ENCODE measurements around the gene ANTXR1.

The ANTXR1 gene

GRCh38 chr2:69132960-69133590, 120.1 kb downstream of the ANTXR1 start:
- Histone ChIP-seq H3K27me3 (ENCODE audit: control insufficient read depth in 1 of 2, insufficient read depth in 2 of 2, low read length in 2 of 2) (no peaks in the 10 kb centered on the region), H3K9ac (ENCODE audit: low read length in 2 of 2) (no peak overlapping the region), H3K9me3 (ENCODE audit: control insufficient read depth in 2 of 2, low read length in 2 of 2) (no peaks in the 10 kb centered on the region), H3K4me3 (ENCODE audit: low read length in 2 of 2) (no peak overlapping the region), H3K27ac (ENCODE audit: low read length) (no peak overlapping the region), H3K36me3 (ENCODE audit: control insufficient read depth in 2 of 2, insufficient read depth in 2 of 2, low read length in 2 of 2) (peaks cover 5 to 6% of the 10 kb centered on the region in 2 donors), H3K4me1 (ENCODE audit: control insufficient read depth, insufficient read depth, low read length) (no peaks in the 10 kb centered on the region)

GRCh38 chr2:69133898-69134297, 120.9 kb downstream of the ANTXR1 start:
- Histone ChIP-seq H3K4me1 (ENCODE audit: control insufficient read depth, insufficient read depth, low read length) (no peaks in the 10 kb centered on the region), H3K36me3 (ENCODE audit: control insufficient read depth in 2 of 2, insufficient read depth in 2 of 2, low read length in 2 of 2) (peaks cover 4 to 5% of the 10 kb centered on the region in 2 donors), H3K27ac (ENCODE audit: low read length) (no peak overlapping the region), H3K9me3 (ENCODE audit: control insufficient read depth in 2 of 2, low read length in 2 of 2) (no peaks in the 10 kb centered on the region), H3K27me3 (ENCODE audit: control insufficient read depth in 1 of 2, insufficient read depth in 2 of 2, low read length in 2 of 2) (no peaks in the 10 kb centered on the region), H3K9ac (ENCODE audit: low read length in 2 of 2) (no peak overlapping the region), H3K4me3 (ENCODE audit: low read length in 2 of 2) (no peak overlapping the region)

DNA sequence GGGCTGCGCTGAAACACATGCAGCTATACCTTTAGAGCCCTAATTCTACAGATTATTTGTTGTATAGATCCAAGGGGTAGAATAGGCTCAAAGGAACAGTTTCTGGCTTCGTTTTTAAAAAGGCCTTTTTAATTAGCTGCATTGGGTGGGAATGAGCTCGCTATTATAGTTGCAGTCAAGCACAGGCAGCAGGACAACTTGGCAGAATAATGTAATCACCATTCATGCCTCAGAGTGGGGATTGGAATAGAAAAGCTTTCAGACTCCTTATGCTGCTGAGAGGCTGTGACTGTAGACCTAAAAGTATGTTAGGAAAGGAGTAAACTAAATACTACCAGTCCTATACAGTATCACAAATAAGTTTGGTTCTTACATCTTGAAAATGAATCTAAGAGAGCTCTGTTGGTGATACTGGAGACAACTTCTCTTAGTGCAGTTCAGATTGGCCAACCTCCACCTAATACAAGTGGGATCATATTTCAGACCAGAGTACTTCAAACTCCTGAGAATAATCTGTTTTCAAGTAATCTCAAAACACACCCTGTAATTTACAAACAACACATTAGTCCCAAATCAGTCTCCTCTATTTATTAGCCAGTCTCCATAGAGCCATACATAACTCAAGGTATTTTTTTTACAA, 121.4 kb downstream of the ANTXR1 start:
- Histone ChIP-seq H3K9me3 (ENCODE audit: control insufficient read depth in 2 of 2, low read length in 2 of 2) (no peaks in the 10 kb centered on the region), H3K36me3 (ENCODE audit: control insufficient read depth in 2 of 2, insufficient read depth in 2 of 2, low read length in 2 of 2) (peaks cover 4 to 5% of the 10 kb centered on the region in 2 donors), H3K4me1 (ENCODE audit: control insufficient read depth, insufficient read depth, low read length) (no peaks in the 10 kb centered on the region), H3K9ac (ENCODE audit: low read length in 2 of 2) (no peak overlapping the region), H3K27me3 (ENCODE audit: control insufficient read depth in 1 of 2, insufficient read depth in 2 of 2, low read length in 2 of 2) (no peaks in the 10 kb centered on the region), H3K27ac (ENCODE audit: low read length) (no peak overlapping the region), H3K4me3 (ENCODE audit: low read length in 2 of 2) (no peak overlapping the region)

DNA sequence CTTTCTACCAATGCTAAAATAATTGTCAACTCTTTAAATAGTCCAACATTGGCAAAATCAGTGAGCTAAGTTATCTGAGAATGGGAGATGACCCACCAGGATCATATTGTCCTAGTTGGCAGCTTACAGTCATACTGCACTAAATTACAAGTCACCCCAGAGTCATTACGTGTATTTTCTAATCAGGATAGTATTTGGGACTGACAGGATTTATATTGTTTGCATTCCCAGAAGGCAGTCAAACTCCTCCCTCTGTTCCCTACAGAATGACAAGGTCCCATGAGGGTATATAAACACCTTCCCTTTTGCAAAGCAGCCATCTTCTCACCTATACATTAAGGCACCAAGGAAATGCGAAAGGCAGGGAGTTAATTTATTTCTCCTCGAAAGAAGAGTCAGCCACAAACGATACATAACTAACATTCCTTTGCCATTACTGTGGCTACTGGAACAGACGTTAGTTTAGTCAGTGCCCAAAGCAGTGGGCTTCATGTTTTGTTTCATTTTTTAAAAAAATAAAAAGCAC, 125.3 kb downstream of the ANTXR1 start:
- no peaks in the 10 kb centered on the region for H3K27me3 ChIP-seq (ENCODE audit: control insufficient read depth in 1 of 2, insufficient read depth in 2 of 2, low read length in 2 of 2)
- no peak overlapping the region for H3K27ac ChIP-seq (ENCODE audit: low read length)
- no peak overlapping the region for H3K9ac ChIP-seq (ENCODE audit: low read length in 2 of 2)
- H3K4me3 ChIP-seq (ENCODE audit: low read length in 2 of 2): no peak overlapping the region
- no peaks in the 10 kb centered on the region for H3K9me3 ChIP-seq (ENCODE audit: control insufficient read depth in 2 of 2, low read length in 2 of 2)
- H3K36me3 ChIP-seq (ENCODE audit: control insufficient read depth in 2 of 2, insufficient read depth in 2 of 2, low read length in 2 of 2): peaks cover 0 to 3% of the 10 kb centered on the region in 2 donors
- H3K4me1 ChIP-seq (ENCODE audit: control insufficient read depth, insufficient read depth, low read length): no peaks in the 10 kb centered on the region

DNA sequence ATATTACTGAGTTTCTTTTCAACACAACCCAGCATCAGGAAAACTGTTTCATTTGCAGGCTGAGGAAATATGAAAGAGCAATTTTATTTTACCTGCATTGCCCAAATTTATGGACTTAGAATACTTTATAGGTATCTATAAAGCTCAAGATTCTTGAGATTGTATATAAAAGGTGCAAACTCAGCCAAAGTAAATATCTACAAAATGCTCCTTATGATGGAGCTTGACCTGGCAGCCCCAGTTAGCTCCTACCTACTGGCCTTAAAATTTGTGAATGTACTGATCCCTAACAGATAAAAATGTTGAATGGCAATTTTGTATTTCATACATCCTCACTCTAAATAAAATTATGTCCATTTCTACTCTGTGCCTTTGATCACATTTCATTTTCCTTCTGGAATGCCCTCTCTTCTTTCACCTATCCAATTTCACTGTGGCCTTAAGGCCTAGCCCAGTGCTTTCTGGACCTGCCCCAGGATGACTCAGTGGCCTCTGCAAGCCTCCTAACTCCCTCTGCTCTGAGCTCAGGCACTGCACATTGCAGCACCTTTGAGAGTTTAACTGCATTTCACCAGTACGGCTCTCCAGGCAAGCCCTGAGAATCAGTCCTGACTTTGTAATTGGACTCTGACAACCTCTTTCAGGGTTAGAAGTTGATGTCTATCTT, 125.9 kb downstream of the ANTXR1 start:
- Histone ChIP-seq H3K27me3 (ENCODE audit: control insufficient read depth in 1 of 2, insufficient read depth in 2 of 2, low read length in 2 of 2) (no peaks in the 10 kb centered on the region), H3K4me1 (ENCODE audit: control insufficient read depth, insufficient read depth, low read length) (no peaks in the 10 kb centered on the region), H3K4me3 (ENCODE audit: low read length in 2 of 2) (no peak overlapping the region), H3K36me3 (ENCODE audit: control insufficient read depth in 2 of 2, insufficient read depth in 2 of 2, low read length in 2 of 2) (no peaks in the 10 kb centered on the region), H3K9ac (ENCODE audit: low read length in 2 of 2) (no peak overlapping the region), H3K27ac (ENCODE audit: low read length) (no peak overlapping the region), H3K9me3 (ENCODE audit: control insufficient read depth in 2 of 2, low read length in 2 of 2) (no peaks in the 10 kb centered on the region)

DNA sequence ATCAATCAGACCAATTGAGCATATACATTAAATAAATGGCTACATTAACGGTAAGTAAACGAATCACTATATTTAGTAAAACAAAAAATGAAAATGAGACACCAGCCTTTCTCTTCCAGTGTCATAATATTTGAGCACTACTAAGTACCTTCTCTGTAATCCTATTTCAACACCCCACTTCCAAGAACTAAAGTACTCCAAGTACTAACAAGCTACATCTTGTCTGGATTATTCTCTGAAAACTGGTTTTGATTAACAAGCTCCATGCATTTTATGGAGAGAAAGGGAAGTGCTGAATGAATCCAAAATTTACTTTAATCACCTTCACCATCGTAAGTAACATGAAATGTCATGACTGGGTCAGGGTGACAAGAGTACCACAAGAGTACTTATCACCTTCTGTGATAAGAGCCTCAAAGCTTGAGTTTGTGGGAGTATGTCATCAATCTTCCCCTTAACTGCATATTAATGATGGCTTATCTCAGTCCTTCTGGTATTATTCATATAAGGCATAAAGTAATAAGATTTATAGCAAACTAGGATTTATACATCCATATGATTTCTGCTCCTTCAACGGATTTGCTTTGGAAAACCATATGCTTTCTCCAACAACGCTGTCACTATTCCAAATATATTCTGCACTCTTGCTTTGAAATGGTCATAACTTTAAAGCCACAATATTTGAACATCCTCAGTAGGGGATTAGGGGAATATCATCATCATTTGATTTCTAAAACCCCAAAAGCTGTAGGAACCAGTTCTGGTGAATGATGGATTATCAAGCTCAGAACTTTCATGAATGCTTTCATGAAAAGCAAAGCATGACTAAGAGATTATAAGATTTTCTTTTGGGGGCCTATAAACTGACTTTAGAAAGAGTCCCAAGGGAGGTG, 127.0 kb downstream of the ANTXR1 start:
- no peaks in the 10 kb centered on the region for H3K27me3 ChIP-seq (ENCODE audit: control insufficient read depth in 1 of 2, insufficient read depth in 2 of 2, low read length in 2 of 2)
- H3K27ac ChIP-seq (ENCODE audit: low read length): no peak overlapping the region
- H3K9ac ChIP-seq (ENCODE audit: low read length in 2 of 2): no peak overlapping the region
- no peak overlapping the region for H3K4me3 ChIP-seq (ENCODE audit: low read length in 2 of 2)
- no peaks in the 10 kb centered on the region for H3K9me3 ChIP-seq (ENCODE audit: control insufficient read depth in 2 of 2, low read length in 2 of 2)
- no peaks in the 10 kb centered on the region for H3K36me3 ChIP-seq (ENCODE audit: control insufficient read depth in 2 of 2, insufficient read depth in 2 of 2, low read length in 2 of 2)
- no peaks in the 10 kb centered on the region for H3K4me1 ChIP-seq (ENCODE audit: control insufficient read depth, insufficient read depth, low read length)

- Histone ChIP-seq H3K9me3 (ENCODE audit: control insufficient read depth in 2 of 2, low read length in 2 of 2) (no peaks in the 10 kb centered on the region), H3K9ac (ENCODE audit: low read length in 2 of 2) (no peak overlapping the region), H3K27me3 (ENCODE audit: control insufficient read depth in 1 of 2, insufficient read depth in 2 of 2, low read length in 2 of 2) (no peaks in the 10 kb centered on the region), H3K4me1 (ENCODE audit: control insufficient read depth, insufficient read depth, low read length) (no peaks in the 10 kb centered on the region), H3K4me3 (ENCODE audit: low read length in 2 of 2) (no peak overlapping the region), H3K36me3 (ENCODE audit: control insufficient read depth in 2 of 2, insufficient read depth in 2 of 2, low read length in 2 of 2) (peaks cover 2 to 3% of the 10 kb centered on the region in 2 donors), H3K27ac (ENCODE audit: low read length) (no peak overlapping the region)
Observed at GRCh38 chr2:69141061-69141460, 128.1 kb downstream of the ANTXR1 start.

DNA sequence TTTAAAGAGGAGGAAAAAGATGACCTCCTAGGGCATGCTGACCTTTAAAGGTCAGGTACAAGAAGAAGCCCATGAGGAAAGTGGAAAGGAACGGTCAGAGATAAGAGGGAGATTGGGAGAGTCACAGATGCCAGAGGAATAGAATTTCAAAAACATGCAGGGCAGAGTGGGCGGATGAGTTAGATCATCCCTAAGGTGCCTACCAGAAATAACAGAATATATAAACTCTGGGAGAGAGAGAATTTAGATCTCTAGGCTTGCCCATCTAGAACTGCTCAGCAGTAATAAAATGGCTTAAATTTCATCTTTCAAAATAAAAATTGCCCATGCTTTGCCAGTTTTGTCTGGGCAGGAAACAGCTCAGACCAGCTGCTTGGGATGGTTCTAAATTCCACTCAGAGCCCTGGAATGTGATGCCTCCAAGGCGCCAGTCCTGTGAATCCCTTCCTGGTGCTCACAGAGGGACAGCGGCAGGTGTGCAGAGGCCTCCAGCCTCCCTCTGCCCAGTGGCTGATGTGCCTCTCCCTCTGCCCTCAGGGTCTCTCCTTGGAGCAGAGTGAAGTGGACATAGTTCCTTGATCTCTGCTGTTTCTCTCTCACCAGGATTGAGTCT, 130.9 kb downstream of the ANTXR1 start:
- Histone ChIP-seq H3K9me3 (ENCODE audit: control insufficient read depth in 2 of 2, low read length in 2 of 2) (no peaks in the 10 kb centered on the region), H3K4me1 (ENCODE audit: control insufficient read depth, insufficient read depth, low read length) (no peaks in the 10 kb centered on the region), H3K9ac (ENCODE audit: low read length in 2 of 2) (no peak overlapping the region), H3K27ac (ENCODE audit: low read length) (no peak overlapping the region), H3K27me3 (ENCODE audit: control insufficient read depth in 1 of 2, insufficient read depth in 2 of 2, low read length in 2 of 2) (no peaks in the 10 kb centered on the region), H3K36me3 (ENCODE audit: control insufficient read depth in 2 of 2, insufficient read depth in 2 of 2, low read length in 2 of 2) (peaks cover 2 to 3% of the 10 kb centered on the region in 2 donors), H3K4me3 (ENCODE audit: low read length in 2 of 2) (no peak overlapping the region)

- Histone ChIP-seq H3K27ac (ENCODE audit: low read length) (no peak overlapping the region), H3K4me1 (ENCODE audit: control insufficient read depth, insufficient read depth, low read length) (peaks cover 5% of the 10 kb centered on the region), H3K9ac (ENCODE audit: low read length in 2 of 2) (no peak overlapping the region), H3K4me3 (ENCODE audit: low read length in 2 of 2) (no peak overlapping the region), H3K36me3 (ENCODE audit: control insufficient read depth in 2 of 2, insufficient read depth in 2 of 2, low read length in 2 of 2) (peaks cover 2 to 3% of the 10 kb centered on the region in 2 donors), H3K27me3 (ENCODE audit: control insufficient read depth in 1 of 2, insufficient read depth in 2 of 2, low read length in 2 of 2) (no peaks in the 10 kb centered on the region), H3K9me3 (ENCODE audit: control insufficient read depth in 2 of 2, low read length in 2 of 2) (no peaks in the 10 kb centered on the region)
Observed at GRCh38 chr2:69145204-69145603, 132.2 kb downstream of the ANTXR1 start.

Data from stomach smooth muscle (tissue), 2 donors.